Retinal pigment epithelial cell (primary cell): ENCODE results near the gene ITGAD.

ENCODE experiments used
- DNase-seq: peaks from one replicate; pipeline ENCODE4 v3.0.0-alpha.2; 2010; ENCODE audit warnings: low read depth
- H3K4me3 ChIP-seq: 2 replicates; pipeline ENCODE4 v1.5.1; 2011; ENCODE audit warnings: mild to moderate bottlenecking, low read length, control low read depth, moderate library complexity
- TF ChIP-seq, protein P1 (sequence below): conservative IDR thresholded peaks from 2 replicates; pipeline ENCODE4 v1.5.1; 2011; ENCODE audit warnings: low read depth, low read length, control low read depth, inconsistent platforms

Gene ITGAD

DNA sequence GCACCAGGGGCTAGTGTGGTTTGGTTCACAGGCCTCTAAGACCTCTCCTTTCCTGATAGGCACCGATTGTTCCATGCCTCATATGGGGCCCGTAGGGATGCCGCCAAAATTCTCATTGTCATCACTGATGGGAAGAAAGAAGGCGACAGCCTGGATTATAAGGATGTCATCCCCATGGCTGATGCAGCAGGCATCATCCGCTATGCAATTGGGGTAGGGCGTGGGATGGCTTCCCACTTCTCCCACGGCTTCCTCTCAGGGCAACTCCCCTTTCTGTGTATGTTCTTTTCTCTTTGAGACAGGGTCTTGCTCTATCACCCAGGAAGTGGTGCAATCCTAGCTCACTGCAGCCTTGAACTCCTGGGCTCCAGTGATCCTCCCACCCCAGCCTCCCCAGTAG lies 32.9 kb upstream of the ITGAD start:
- TF ChIP-seq, protein P1, sequence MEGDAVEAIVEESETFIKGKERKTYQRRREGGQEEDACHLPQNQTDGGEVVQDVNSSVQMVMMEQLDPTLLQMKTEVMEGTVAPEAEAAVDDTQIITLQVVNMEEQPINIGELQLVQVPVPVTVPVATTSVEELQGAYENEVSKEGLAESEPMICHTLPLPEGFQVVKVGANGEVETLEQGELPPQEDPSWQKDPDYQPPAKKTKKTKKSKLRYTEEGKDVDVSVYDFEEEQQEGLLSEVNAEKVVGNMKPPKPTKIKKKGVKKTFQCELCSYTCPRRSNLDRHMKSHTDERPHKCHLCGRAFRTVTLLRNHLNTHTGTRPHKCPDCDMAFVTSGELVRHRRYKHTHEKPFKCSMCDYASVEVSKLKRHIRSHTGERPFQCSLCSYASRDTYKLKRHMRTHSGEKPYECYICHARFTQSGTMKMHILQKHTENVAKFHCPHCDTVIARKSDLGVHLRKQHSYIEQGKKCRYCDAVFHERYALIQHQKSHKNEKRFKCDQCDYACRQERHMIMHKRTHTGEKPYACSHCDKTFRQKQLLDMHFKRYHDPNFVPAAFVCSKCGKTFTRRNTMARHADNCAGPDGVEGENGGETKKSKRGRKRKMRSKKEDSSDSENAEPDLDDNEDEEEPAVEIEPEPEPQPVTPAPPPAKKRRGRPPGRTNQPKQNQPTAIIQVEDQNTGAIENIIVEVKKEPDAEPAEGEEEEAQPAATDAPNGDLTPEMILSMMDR = no peak
- H3K4me3 ChIP-seq = no peak overlapping the region
- DNase-seq = no peak

DNA sequence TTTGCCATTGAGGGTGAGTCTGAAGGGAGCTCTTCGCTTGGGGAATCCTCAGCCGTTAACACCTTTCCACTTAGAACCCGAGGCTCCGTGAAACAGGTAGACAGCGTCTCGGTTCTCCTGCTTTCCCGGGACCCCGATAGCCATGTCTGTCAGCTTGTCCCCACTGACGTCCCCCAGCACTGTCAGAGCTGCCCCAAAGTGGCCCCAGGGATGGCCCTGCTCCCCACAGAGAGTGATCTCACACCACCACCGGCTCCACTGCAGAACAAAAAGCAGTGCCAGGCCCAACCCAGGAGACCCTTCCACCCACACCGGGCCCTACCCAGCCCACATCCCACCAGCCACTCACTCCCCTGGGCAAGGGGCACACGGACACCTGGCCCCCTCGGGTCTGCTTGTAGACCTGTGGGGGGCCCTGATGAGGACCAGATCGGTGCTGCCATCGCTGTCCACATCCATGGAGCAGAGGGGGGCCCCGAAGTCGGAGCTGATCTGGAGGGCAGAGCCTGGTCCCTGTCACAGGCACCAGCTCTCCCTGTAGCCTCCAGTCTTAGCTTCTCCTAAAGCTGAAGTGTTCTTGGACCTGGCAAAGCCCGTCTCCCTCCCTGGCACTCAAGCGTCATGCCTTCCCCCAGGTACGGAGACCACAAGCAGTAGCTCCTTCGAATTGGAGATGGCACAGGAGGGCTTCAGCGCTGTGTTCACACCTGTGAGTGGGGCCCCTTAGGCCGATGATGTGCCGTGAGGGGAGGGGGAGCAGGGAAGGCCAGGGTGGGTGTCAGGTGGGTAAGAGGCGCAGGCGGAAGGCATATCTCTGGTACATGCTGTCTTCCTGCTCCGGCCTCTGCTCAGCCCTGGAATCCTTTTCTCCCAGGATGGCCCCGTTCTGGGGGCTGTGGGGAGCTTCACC lies 31.7 kb upstream of the ITGAD start:
- TF ChIP-seq, protein P1 = no peak
- no peak overlapping the region for H3K4me3 ChIP-seq
- DNase-seq = no peak

DNA sequence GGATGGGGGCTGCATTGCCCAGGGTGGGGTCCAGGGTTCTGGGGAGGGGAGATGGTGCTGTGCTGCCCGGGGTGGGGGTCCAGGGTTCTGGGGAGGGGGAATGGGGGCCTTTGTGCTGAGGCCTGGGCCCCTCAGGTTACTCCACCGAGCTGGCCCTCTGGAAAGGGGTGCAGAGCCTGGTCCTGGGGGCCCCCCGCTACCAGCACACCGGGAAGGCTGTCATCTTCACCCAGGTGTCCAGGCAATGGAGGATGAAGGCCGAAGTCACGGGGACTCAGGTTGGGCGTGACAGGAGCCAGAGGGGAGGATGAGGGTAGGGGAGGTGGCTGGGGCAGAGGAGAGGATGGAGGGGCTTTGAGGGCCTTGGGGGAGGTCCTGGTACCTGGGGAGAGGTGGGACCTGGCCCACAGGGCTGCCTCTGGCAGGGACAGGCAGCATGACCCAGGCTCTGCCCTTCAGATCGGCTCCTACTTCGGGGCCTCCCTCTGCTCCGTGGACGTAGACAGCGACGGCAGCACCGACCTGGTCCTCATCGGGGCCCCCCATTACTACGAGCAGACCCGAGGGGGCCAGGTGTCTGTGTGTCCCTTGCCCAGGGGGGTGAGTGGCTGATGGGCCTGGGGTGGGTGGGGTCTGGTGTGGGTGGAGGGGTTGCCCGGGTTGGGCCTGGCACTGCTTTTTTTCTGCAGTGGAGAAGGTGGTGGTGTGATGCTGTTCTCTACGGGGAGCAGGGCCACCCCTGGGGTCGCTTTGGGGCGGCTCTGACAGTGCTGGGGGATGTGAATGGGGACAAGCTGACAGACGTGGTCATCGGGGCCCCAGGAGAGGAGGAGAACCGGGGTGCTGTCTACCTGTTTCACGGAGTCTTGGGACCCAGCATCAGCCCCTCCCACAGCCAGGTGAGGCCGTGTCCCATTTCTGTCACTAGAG lies 30.4 kb upstream of the ITGAD start:
- H3K4me3 ChIP-seq = no peak overlapping the region
- TF ChIP-seq, protein P1 = no peak
- no peak for DNase-seq

DNA sequence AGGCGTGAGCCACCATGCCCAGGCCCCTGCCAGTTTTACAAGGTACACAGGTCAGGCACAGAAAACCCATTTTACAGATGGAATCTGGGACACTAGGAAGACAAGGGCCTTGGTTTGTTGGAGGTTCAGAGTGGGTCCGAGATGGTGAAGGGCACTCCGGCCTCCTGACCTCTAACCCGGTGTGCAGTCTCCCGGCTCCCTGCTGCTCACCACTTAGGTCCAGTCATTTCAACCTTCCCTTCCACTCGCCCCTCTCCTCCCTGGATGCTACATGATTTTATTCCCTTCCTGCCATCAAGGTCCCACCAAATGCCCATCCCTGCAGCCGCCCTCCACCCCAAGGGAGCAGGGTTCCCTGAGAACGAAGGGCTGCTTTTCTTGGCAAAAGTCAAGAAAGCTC lies 29.4 kb upstream of the ITGAD start:
- no peak for DNase-seq
- TF ChIP-seq, protein P1 = no peak
- no peak overlapping the region for H3K4me3 ChIP-seq

DNA sequence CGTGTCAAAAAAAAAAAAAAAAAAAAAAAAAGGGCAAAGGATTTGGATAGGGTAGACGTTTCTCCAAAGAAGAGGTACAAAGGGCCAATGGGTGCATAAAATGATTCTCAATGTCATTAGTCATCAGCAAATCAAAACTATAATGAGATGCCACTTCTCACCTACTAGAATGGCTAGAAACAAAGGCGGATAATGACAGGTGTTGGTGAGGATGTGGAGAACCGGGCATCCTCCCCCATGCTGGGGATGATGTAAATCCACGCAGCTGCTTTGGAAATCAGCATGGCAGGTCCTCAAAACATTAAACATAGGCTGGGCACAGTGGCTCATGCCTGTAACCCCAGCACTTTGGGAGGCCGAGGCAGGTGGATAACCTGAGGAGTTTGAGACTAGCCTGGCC lies 28.7 kb upstream of the ITGAD start:
- TF ChIP-seq, protein P1 = no peak
- DNase-seq = no peak
- H3K4me3 ChIP-seq = no peak overlapping the region

DNA sequence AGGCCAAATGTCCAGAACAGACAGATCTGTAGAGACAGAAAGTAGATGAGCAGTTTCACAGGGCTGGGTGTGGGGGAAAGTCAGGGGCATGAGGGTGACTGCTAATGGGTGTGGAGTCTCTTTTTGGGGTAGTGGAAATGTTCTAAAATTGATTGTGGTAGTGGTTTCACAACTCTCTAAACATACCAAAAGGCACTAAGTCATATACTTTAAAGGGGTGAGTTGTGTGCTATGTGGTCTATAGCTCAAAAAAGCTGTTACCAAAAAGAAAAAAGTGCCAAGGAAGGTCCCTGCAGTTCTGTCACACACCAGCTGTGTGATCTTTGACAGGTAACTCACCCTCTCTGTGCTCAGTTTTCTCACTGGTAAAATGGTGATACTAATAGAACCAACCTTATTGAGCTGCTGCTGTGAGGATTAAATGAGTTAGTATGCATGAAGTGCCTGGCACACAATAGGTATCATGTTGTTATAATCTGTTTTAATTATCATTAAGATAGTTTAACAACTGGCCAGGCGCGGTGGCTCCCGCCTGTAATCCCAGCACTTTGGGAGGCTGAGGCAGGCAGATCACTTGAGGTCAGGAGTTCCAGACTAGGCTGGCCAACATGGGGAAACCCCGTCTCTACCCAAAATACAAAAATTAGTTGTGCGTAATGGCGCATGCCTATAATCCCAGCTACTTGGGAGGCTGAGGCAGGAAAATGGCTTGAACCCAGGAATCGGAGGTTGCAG lies 27.8 kb upstream of the ITGAD start:
- no peak for DNase-seq
- no peak overlapping the region for H3K4me3 ChIP-seq
- TF ChIP-seq, protein P1 = no peak
